ENCODE results near the gene CEP290.
"Not testable (repeated sequence)": the region's sequence is repeated elsewhere in the genome, so short reads cannot be mapped to it uniquely, and the experiment has no call there.

The CEP290 gene

GRCh38 chr12:88144037-88144436, 2.1 kb upstream of the CEP290 start:
- no peak for DNase-seq

- DNase-seq, result no peak
Measured at GRCh38 chr12:88142610-88142991, 713 bp upstream of the CEP290 start.

DNA sequence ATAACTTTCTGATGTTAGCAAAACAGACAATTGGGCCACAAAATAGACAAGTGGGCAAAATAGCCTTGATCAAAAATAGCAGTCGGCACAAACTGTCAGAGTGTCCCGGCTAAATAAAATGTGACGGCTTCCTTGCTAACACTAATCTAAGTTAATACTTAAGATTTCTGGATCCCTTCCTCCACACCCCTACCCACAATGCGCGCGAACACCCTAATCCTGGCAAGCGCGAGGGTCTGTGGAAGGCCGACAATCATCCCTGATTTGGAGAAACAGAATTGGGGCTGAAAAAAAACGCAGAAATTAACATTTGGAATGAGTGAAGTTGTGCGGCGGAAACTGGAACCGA, 489 bp downstream of the CEP290 start:
- DNase-seq, result no peak

DNA sequence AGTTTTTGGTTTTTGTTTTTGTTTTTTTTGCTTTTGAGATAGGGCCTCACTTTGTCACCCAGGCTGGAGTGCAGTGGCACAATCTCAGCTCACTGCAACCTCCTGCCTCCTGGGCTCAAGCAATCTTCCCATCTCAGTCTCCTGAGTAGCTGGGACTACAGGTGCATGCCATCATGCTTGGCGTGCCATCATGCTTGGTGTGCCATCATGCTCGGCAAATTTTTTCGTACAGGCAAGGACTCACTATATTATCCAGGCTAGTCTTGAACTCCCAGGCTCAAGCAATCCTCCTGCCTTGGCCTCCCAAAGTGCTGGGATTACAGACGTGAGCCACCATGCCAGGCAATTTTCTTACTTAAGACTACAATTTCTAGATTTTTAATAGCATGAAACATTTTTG, 2.2 kb downstream of the CEP290 start:
- not testable (repeated sequence) for DNase-seq

GRCh38 chr12:88133181-88133580, 8.7 kb downstream of the CEP290 start:
- DNase-seq, result not testable (repeated sequence)

DNA sequence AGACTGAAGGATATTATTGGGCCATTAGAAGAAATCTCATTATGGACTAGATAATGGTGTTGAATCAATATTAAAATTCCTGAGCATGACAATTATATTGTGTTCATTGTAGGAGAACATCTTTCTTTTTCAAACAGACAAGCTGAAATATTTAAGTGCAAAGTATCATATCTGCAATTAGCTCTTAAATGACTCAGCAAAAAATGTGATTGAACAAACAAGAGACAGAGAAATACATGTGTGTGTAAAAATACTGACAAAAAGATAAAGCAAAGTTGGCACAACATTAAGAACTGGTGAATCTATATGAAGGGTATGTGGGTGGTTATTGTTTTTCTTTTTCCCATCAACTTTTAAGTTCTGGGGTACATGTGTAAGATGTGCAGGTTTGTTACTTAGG, 9.5 kb downstream of the CEP290 start:
- DNase-seq, result no peak

DNA sequence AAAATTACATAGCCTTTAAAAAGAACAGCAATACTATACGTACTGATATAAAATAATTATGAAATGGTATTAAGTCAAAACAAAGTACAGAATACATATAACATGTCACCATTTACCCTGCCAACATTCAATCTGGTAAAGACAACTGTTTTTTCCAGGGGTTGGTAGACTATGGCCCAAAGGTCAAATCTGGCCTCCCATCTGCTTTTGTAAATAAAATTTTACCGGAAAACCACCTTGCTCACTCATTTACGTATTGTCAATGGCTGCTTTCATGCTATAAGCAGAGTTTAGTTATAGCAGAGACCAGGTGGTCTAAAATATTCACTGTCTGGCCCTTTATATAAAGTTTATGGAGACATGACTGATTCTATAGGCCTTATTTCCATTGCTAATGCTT, 14.0 kb downstream of the CEP290 start:
- no peak for DNase-seq

GRCh38 chr12:88127099-88127498, 14.8 kb downstream of the CEP290 start:
- DNase-seq, result no peak

- DNase-seq, result no peak
Measured at GRCh38 chr12:88122666-88123065, 19.2 kb downstream of the CEP290 start.

DNA sequence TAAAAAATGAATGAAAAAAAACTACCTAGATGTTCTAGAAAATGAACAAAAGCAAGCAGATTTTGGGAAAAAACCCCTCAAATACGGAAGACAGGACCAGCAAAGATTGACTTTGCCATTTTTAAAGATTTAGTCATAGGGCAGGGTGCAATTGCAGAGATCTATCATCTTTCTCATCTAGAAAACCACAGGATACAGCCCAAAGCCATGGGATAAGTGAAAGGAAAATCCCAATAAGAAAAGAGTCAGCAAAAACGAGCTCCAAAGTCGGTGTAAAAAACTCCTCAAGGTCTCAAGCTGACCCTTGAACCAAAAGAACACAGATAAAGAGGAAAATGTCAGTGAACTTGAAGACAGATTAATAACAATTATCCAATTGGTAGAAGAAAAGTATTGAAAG, 28.0 kb downstream of the CEP290 start:
- no peak for DNase-seq

DNA sequence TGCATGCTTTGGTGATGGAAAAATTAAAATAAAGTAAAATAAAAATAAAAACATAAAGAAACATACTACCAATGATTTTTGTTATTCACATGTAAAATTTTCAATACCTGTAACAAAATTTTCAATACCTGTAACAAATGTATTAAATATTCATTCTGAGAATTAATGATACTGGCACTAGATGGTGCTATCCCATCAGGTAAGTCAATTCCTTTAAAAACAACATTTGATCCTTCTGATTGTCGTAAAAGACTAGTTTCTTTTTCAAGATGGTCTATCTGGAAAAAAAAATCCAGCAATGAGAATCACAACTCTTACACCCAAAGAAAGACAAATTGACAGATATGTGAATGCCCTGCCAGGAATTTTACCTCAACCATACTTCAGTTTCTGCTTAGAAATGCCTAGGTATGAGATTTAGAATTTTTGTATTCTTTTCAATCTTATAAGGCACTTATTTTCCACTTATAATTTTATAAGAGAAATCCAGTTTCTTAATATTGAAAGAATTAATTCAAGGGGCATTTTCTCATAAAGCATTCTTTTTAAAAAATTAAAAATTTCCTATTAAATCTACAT, 30.7 kb downstream of the CEP290 start:
- DNase-seq, result peak; percentile 6

- no peak for DNase-seq
Measured at GRCh38 chr12:88108021-88108420, 33.9 kb downstream of the CEP290 start.

- DNase-seq, result no peak
Measured at GRCh38 chr12:88093573-88093972, 48.3 kb downstream of the CEP290 start.

GRCh38 chr12:88092771-88093170, 49.1 kb downstream of the CEP290 start:
- DNase-seq, result peak; percentile 41

GRCh38 chr12:88084210-88084609, 57.7 kb downstream of the CEP290 start:
- DNase-seq, result no peak

DNA sequence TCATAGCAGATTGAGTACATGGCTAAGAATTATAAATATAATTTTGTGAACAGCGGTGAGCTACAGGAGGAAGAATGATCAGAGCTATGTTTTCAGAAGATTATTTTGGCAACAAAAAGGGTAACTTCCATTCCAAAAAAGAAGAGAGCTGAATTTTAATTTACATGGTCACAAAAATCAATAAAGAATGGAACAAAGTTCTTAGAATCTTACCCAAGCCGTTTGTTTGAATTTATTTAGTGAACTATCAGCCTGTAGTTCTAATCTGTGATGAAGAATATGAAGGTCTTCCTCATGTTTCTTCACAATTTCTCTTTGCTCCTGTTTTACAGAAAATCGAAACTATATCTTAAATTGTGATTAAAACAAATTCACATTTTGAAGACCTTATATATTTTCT, 58.3 kb downstream of the CEP290 start:
- no peak for DNase-seq

- DNase-seq, result no peak
Measured at GRCh38 chr12:88081247-88081646, 60.6 kb downstream of the CEP290 start.

GRCh38 chr12:88067301-88067700, 74.6 kb downstream of the CEP290 start:
- no peak for DNase-seq

- DNase-seq, result no peak
Measured at GRCh38 chr12:88063375-88063774, 78.5 kb downstream of the CEP290 start.

GRCh38 chr12:88062474-88062873, 79.4 kb downstream of the CEP290 start:
- no peak for DNase-seq

DNA sequence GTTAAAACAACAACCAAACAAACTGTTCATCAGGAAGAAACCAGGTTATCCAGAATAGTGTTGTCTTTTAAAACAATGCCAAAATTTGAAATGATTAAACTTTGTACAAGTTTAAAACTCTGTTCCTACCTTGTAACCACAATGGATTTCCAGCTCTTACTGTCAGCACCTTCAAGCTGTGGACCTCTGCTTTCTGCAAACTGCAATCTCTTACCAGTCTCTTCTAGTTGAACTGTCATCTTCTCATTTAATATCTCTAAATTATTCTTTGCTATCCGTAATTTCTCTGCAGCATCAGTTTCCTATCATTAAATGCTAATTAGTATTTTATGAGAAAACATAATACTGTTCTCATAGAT, 83.2 kb downstream of the CEP290 start:
- DNase-seq, result no peak

- no peak for DNase-seq
Measured at GRCh38 chr12:88057994-88058718, 83.7 kb downstream of the CEP290 start.

- no peak for DNase-seq
Measured at GRCh38 chr12:88056571-88056970, 85.3 kb downstream of the CEP290 start.

- no peak for DNase-seq
Measured at GRCh38 chr12:88052686-88053085, 89.2 kb downstream of the CEP290 start.

GRCh38 chr12:88044035-88044434, 97.9 kb downstream of the CEP290 start:
- no peak for DNase-seq
